IPS-NIHi11 (cell line): ENCODE results near the gene CDA.
"Not testable (repeated sequence)": the region's sequence is repeated elsewhere in the genome, so short reads cannot be mapped to it uniquely, and the experiment has no call there.

Source experiments
- DNase-seq: peaks from one replicate; pipeline ENCODE4 v3.0.0; 2012; ENCODE audit warnings: mixed read lengths, low spot score

The CDA gene

DNA sequence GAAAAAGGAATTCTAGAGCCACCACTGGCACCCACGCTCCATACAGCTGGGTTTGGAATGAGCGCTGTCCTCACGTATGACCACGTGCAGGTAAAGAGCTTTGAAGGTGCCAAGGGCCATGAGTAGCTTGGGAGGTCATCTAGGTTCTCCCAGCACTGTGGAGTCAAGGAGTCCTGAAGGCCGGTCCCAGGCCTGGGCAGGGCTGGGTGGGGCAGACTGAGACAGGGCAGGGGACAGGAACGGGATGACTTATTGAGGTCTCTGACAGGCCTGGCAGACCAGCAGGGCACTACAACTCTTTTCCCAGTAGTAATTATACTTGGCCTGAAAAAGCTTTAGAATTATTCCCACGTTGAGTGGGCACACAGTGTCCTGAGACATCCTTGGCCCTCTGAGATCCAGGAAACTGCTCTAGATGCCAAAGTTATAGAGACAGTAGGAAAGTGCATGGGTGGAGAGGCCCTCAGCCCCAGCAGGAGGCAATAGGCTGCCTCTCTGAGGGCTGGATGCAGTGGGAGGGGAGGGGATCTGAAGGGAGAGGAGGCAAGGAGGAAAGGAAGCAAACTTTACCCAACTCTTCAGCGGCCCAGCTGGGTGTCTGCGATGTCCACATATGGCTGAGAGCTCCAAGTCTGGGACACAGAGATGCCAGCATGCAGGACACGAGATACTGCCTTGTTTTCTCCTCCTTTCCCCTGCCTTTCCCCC, 1.8 kb upstream of the CDA start:
- DNase-seq: no peak

DNA sequence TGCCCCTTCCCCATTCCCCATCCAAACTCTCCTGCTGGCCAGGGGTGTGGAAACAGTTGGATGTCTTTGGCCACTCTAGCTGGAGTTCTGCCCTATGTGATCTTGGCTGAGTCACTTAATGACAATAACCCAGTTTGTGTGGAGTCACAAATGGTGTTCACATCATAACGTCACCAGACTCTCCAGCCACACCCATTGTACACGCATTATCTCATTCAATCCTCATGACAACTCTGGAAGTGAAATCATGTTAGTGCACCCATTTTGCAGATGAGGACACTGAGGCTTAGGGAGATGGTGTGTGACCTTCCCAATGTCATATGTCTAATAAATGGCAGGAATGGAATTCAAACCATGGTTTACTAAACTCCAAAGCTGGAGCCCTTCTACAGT, 1.2 kb upstream of the CDA start:
- DNase-seq: no peak

DNA sequence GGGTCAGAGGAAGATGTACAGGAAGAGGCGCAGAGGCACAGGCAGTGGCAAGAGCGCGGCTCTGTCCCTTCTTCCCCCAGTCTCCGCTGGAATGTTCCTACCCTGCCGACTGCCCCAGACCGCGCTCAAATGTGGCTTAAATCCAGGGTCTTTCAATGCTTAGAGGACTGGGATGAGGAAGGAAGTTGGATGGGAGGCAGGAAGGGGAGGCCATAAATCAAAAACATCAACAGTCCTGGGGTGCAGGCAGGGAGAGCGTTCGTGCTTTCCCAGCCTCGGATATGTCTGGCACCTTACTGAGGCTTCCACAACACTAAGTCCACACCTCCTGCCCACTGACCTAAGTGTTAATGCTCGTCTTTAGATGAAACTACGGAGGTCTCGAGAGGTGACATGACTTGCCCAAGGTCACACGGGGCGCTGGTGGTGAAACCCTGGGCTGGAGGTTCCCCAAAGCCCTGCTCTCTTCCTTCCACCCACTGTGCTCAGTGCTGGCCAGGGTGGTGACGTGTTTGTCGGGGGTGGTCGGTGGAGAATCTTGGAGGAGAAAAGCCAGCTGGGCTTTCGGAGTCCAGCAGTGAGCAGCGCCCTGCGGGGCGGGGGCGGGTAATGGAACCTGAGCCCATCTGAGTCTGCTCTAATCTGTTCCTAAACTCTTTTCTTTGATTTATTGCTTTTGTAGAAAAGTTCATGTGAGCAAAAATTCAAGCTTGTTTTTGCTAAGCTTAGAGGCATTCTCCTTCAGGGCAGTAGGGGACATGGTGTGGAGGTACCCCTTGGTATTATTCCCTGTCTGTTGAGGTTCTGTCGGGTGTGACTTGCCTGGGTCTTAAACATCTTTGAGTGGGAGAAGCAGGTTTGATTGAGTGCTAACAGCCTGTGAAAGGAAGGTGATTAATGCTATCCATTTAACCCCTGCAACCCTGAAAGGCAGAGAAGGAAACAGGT, 708 bp downstream of the CDA start:
- DNase-seq: no peak

DNA sequence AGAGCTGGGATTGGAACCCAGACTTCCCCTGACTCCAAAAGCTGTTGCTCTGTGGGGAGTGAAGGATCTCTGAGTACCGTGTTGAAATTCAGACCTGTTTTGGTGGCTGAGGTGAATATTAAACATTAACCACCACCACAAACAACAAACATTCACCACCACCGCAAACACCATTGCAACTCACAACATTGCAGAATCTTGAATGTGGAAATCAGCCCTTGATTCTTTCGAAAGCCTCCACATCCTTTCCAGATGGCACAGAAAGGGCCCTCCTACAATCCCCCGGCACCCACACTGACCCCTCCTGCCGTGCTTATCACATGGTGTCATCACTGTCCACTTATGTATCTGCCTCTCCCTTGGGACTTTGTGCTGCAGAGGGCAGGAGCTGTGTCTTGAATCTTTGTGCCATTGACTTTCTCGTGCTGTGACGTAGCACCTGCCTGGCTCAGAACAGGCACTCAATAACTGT, 1.4 kb downstream of the CDA start:
- no peak for DNase-seq

DNA sequence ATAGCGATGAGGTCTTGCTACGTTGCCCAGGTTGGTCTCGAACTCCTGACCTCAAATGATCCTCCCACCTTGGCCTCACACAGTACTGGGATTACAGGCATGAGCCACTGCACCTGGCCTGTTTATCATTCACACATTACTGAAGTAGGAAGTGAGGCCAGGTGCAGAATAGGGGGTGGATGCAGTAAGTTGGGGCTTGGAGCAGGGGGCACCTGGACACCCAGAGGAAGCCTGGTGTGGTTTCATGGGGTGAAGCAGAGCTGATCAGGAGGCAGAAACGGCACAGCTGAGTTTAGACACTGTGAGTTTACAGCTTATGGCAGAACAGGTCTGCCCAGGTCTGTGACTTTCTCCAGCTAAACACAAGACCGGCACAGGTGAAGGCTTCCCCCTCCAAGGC, 4.9 kb downstream of the CDA start:
- no peak for DNase-seq

DNA sequence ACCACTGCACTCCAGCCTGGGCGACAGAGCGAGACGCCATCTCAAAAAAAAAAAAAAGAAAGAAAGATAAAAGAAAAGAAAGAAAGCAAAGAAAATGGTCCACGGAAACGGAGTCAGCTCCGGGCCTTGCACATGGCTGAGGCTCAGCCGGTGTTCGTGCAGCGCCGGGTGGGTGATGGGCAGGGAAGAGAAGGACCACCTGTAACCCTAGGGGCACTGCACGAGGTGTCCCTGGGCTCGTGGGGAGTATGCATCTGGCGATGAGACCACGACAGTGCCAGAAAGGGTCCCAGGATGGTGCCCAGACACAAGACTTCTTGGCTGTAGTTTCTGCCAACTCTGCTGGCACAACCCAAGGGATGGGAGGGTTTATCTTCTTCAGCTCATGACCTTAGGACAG, 5.8 kb downstream of the CDA start:
- no peak for DNase-seq

DNA sequence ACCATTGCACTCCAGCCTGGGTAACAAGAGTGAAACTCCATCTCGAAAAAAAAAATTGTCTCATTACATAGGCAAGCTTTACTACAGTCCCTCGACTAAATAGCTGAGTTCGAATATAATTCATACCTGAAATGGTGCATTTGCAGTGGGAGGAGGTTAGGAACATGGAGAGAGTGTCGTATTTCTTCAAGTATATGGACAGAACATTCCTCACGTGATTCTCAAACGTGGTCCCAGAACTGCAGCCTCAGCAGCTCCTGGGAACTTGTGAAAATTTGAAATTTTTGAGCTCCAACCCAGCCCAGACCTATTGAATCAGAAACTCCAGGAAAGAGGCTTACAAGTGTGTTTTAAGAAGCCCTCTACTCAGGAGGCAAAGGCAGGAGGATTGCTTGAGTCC, 7.2 kb downstream of the CDA start:
- no peak for DNase-seq

DNA sequence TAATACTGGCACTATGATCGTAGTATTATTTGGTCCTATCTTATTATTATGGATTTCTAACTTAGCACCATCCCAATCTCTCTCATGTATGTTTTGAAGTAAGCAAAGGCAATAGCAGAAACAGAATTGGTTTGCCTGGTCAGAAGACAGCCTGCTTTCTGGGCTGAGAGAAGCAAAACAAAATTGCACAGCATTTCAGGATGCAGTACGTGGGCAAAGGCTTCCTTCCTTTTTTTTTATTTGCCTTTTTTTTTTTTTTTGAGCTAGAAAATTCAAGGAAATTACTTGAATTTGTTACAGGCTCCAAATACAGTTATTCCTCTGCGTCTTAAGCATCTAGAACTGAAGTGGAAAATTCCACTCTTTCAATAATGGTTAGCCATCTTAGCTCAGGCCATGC, 8.8 kb downstream of the CDA start:
- no peak for DNase-seq

DNA sequence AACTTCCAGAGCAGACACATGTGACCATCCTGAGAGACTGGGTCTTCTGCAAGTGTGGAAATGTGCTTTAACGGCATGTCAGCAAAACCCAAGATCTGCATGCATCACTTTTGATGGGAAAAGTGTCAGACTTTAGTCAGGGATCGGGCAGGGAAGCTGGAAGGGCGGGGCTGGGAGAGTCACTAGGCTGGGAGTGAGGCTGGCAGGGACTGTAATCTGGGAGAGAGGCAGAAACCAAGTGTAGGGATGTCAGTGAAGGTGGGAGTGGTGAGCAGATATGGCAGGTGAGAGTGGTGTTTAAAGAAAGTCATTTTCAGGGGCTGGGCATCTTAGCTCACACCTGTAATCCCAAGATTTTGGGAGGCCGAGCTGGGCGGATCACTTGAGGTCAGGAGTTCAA, 11.3 kb downstream of the CDA start:
- no peak for DNase-seq

DNA sequence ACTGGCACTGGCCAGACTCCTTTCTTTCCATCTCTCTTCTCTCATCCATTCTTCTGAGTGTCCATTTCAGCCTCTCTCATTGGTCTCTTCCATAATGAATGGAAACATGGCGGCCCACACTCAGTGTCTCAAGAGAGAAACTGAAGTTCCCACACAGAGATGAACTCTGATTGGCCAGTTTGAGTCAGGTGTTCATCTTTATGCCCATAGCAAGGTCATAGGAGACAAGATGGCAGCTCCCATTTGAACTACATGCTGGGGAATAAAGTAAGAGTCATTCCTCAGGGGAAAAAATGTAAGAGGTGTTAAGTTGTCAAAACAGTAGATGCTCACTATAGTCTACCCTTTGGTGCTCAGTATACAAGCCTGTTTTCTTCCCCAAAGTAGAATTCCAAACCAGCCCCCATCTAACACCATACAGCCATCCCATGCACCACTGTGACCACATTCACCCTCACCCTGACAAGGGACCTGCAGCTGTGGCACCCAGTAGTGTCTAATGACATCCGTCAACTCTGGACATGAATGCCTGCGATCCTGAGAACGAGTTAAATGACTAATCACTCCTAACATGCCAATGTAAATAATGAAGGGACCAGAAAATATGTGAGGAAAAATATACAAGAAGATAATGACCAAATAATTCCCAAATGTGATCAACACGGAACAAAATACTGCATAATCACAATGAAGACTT, 12.4 kb downstream of the CDA start:
- no peak for DNase-seq

DNA sequence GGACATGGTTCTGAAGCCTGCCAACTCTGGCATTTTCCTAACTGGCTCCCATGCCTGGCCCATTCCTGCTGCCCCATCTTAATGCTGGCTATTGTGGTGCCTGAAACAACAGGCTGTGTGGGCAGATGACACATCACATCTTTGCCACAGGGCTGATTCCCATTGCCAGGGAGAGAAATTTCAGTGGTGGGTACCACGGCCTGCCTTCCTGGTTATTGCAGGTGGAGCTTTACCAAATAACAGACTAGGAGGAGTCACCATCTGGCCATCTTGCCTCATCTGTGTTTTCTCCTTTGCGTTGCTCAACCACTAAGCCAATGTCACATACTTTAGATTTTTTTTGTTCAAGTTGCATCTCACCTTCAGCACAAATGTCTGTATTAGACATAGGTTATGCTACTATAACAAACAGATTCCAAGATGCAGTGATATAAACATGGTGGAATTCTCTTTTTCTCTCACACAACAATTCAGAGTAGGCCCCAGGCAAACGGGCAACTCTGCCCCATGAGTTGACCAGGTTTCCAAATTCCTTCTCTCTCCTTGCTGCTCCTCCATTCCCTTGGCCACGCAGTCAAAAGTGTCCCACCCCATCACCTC, 14.1 kb downstream of the CDA start:
- DNase-seq: no peak

DNA sequence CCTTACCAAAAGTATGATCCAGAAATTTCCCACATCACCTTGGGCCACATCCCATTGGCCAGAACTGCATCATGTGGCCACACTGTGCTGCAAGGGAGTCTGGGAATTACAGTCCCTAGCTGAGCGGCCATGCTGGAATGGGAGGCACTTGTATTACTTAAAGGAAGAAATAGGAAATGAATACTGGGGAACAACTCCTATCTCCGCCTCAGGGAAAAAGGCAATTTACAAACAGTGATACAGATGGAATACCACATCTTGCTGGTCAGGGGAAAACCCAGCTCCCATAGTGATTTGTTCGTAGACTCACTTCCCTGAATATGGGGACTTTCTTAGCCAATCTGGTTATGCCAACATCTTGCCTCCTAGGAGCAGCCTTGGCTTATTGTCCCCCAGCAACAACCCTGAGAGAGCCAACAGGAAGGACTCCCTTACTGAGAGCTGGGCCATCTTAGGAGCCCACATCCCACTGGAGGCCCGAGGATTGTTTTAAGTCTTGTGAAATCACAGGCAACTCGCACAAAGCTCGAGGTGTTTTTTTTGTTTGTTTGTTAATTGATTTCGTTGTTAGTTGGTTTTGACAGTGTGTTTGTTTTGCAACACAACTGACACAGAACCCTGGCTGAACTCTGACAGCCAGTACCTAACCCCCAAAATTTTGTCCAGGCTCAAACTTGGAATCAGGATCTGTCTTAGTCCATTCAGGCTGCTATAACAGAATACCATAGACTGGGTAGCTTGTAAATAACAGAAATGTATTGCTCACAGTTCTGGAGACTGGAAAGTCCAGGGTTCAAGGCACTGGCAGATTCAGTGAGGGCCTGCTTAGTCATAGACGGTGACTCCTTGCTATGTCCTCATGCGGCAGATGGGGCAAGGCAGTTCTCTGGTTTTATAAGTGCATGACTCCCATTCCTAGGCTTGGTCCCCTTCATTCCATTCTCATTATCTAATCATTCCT, 14.9 kb downstream of the CDA start:
- DNase-seq: no peak

DNA sequence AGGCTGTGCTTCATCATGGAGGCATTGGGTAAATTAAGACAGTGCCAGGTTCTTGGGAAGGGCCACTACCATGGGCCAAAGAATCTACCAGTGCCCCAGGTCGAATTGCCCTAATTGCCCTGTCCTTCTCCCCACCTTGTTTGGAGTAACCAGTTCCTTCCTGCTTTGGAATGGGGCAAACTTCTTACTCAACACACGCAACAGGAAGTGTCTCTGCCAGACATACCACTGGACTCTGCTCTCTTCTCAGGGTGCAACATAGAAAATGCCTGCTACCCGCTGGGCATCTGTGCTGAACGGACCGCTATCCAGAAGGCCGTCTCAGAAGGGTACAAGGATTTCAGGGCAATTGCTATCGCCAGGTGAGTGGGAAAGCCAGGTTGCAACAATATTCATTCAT, 15.8 kb downstream of the CDA start:
- no peak for DNase-seq

DNA sequence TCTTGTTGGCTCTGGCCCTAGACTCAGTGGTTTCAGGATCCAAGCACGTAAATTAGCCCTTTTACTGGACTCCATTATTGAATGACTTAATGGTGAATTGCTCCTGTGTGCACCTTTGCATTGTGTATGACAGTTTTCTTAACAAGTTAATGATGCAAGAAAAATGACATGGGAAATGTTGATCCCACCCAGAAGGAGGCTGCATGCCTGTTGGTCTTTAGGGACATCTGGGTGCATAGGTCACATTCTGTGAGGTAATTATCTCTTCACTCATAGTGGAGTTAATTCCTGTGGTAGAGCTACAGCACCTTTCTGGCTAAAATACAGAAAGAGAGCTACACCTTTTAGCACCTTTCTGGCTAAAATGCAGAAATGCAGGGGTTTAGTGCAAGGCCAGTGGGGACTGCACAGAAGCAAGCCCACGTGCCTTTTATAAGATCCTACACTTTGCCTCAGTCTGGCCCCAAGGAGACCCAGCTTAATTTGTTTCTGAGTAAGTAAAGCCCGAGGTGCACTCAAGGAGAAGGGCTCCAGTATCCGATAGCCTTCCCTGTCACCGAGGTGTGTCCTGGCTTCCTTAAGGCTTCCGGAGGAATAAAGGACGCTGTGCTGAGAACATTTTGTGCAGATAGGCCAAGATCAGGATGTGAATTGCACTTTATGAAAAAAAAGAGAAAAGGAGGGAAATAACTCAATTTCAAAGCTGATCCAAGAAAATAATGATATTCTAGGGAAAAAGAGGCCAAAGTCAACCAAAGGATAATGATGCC, 18.1 kb downstream of the CDA start:
- not testable (repeated sequence) for DNase-seq

DNA sequence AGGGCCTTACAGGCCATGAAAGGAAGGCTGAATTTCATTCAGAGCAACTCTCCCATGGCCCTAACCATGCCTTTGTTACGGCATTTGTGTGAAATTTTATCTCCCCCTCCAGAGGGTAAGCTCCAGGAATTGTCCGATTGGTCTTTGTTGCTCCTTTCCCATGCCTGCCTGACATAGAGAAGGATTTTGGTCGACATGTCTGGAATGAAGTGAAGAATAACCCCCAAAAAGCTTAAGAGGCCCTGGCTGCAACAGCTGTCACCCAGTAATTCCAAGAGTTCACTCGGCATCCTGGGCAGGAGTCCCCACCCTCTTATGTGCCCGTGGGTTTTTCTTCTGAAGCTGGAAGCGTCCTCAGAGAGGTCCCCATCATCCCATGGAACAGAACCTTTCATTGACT, 20.6 kb downstream of the CDA start:
- DNase-seq: no peak

DNA sequence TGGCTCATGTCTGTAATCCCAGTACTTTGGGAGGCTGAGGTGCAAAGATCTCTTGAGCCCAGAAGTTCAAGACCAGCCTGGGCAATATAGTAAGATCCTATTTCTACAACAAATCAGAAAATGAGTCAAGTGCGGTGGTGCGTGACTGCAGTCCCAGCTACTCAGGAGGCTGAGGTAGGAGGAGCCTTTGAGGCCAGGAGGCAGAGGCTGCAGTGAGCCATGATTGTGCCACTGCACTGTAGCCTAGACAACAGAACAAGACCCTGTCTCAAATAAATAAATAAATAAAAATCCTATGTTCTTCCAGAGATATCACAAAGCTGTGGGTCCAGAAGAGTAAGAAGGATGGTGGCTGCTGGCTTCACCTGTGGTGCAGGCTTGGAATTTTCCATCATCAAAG, 22.1 kb downstream of the CDA start:
- no peak for DNase-seq

DNA sequence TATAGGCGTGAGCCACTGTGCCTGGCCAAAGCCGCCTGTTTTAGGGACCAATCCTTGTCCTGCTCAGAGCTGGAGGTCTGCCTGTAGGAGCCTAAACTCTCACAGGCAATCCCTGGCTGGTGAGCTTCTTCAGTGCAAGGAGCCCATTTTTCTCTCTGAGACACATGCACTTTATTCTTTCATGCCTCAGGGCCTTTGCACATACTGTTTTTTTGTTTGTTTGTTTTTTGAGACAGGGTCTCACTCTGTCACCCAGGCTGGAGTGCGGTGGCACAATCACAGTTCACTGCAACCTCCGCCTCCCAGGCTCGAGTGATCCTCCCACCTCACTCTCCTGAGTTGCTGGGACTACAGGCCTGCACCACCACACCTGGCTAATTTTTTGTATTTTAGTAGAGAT, 22.8 kb downstream of the CDA start:
- no peak for DNase-seq

DNA sequence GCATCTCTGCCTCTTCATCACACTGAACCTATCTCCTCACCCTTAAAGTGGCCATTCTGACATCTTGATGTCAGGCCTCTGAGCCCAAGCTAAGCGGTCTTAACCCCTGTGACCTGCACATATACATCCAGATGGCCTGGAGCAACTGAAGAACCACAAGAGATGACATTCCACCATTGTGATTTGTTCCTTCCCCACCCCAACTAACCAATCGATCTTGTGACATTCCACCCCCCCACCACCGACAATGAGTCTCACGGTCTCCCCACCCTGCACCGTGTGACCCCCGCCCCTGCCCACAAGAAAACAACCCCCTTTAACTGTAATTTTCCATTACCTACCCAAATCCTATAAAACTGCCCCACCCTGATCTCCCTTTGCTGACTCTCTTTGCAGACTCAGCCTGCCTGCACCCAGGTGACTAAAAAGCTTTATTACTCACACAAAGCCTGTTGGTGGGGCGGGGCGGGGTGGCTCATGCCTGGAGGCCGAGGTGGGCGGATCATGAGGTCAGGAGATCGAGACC, 23.4 kb downstream of the CDA start:
- DNase-seq: no peak

DNA sequence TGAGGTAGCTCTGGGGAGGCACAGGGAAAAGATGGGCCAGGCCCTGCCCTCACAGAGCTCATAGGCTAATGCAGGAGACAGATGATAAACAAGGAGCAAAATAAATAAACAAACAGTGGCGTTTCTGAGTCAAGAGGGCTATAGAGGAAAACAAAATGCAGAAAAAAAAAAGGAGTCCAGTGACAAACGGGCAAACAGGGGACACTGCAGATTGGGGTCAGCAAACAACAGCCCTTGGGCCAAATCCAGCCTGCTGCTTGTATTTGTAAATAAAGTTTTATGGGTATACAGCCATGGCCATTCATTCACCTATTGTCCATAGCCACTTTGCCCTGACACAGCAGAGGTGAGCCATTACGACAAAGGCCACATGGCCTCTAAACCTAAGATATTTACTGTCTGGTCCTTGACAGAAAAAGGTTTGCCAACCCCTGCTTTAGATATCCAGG, 25.3 kb downstream of the CDA start:
- no peak for DNase-seq
